ENCODE data around the gene FGFR3.

GRCh38 chr4:1753697-1754311 is 39.3 kb upstream of the FGFR3 start:
- TF ChIP-seq CTCF (IDR thresholded peaks at IDR 0.05; ENCODE audit: low read depth, low read length) (no peak), EZH2phosphoT487 (IDR thresholded peaks at IDR 0.05; ENCODE audit: low read depth) (no peak)
